Endothelial cell (in vitro differentiated cells): ENCODE data around the gene FBXL22. TPM values are rescaled to one million over a fixed set of nuclear protein-coding genes. Genes with fewer than 3 reads are reported as not detected.

Experiments
- DNase-seq: peaks from one replicate; pipeline ENCODE4 v3.0.0; 2021; ENCODE audit warnings: low spot score
- H3K27ac Mint-ChIP-seq: one replicate; pipeline ENCODE4 v1.8.0; 2021; ENCODE audit warnings: mixed read lengths, inconsistent platforms; ENCODE audit not compliant: unreplicated experiment
- H3K27me3 Mint-ChIP-seq: one replicate; pipeline ENCODE4 v1.8.0; 2021; ENCODE audit warnings: mild to moderate bottlenecking, moderate library complexity, mixed read lengths, inconsistent platforms; ENCODE audit not compliant: unreplicated experiment
- H3K36me3 Mint-ChIP-seq: one replicate; pipeline ENCODE4 v1.8.0; 2021; ENCODE audit warnings: mild to moderate bottlenecking, low read depth, mixed read lengths, inconsistent platforms; ENCODE audit not compliant: unreplicated experiment
- H3K4me1 Mint-ChIP-seq: one replicate; pipeline ENCODE4 v1.8.0; 2021; ENCODE audit warnings: mild to moderate bottlenecking, mixed read lengths, inconsistent platforms; ENCODE audit not compliant: unreplicated experiment
- H3K4me3 Mint-ChIP-seq: one replicate; pipeline ENCODE4 v1.8.0; 2021; ENCODE audit warnings: mild to moderate bottlenecking, mixed read lengths, inconsistent platforms; ENCODE audit not compliant: unreplicated experiment
- H3K9me3 Mint-ChIP-seq: one replicate; pipeline ENCODE4 v1.8.0; 2021; ENCODE audit warnings: mixed read lengths, inconsistent platforms; ENCODE audit not compliant: unreplicated experiment
- total RNA-seq: library from RNA; stranded (reverse); fragmentation: NEBNext Ultra II Directional; extraction: Animal tissue kit (Norgen Biotek cat#: 25700); gene quantifications from one replicate; pipeline ENCODE4 v1.2.1, GENCODE V29; 2021; ENCODE audit not compliant: unreplicated experiment
- TF ChIP-seq, protein P1 (sequence below): fragments of 200-600 bp; sonication (generic); IDR thresholded peaks from one replicate; pipeline ENCODE4 v1.5.0; 2021; ENCODE audit warnings: antibody characterized with exemption; ENCODE audit not compliant: unreplicated experiment

FBXL22 gene
- total RNA-seq, 1 donor from 2014 or later: 0.31 TPM

DNA sequence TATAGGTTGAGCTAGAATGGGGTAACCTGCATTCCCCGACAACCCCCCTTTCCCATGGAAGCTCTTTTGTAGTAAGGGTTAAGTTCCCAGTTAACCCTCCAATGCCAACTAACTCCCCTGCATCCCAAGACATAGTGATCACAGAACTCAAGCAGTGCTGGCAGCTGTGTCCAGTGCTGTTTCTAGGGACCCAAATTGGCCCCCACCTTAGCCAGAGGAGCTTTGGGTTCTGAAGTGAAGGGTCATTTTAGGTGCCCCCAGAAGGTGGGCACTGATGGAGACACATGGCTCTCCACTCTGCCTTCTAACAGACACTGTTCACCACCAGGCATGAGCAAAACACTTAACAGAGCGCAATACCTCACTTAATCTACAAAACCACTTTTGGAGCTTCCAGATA lies 7.1 kb downstream of the FBXL22 start:
- no peak for DNase-seq
- H3K4me1 Mint-ChIP-seq: peaks cover 15% of the 10 kb centered on the region
- H3K36me3 Mint-ChIP-seq: peaks cover 24% of the 10 kb centered on the region
- peaks cover 24% of the 10 kb centered on the region for H3K27me3 Mint-ChIP-seq
- TF ChIP-seq, protein P1, sequence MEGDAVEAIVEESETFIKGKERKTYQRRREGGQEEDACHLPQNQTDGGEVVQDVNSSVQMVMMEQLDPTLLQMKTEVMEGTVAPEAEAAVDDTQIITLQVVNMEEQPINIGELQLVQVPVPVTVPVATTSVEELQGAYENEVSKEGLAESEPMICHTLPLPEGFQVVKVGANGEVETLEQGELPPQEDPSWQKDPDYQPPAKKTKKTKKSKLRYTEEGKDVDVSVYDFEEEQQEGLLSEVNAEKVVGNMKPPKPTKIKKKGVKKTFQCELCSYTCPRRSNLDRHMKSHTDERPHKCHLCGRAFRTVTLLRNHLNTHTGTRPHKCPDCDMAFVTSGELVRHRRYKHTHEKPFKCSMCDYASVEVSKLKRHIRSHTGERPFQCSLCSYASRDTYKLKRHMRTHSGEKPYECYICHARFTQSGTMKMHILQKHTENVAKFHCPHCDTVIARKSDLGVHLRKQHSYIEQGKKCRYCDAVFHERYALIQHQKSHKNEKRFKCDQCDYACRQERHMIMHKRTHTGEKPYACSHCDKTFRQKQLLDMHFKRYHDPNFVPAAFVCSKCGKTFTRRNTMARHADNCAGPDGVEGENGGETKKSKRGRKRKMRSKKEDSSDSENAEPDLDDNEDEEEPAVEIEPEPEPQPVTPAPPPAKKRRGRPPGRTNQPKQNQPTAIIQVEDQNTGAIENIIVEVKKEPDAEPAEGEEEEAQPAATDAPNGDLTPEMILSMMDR: no peak
- H3K4me3 Mint-ChIP-seq: no peak overlapping the region
- no peak overlapping the region for H3K27ac Mint-ChIP-seq
- H3K9me3 Mint-ChIP-seq: no peaks in the 10 kb centered on the region

DNA sequence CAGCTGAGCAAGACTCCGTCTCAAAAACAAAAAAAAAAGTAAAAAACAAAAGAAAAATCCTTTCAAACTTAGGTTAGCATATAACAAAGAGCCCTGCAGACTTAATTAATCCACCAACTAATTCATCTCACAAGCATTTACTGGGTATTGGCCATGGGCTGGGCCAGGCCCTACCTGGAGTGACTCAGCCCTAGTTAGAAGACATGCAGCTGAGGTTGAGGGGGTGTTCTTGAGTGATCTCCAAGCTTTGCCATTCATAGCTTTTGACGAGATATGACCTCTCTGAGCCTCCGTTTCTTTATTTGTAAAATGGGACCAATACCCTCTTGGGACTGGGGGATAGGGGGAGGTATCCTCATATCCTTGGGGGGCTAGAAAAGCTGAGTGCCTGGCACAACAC lies 7.8 kb downstream of the FBXL22 start:
- peaks cover 16% of the 10 kb centered on the region for H3K4me1 Mint-ChIP-seq
- H3K4me3 Mint-ChIP-seq: no peak overlapping the region
- DNase-seq: no peak
- no peaks in the 10 kb centered on the region for H3K9me3 Mint-ChIP-seq
- peaks cover 24% of the 10 kb centered on the region for H3K36me3 Mint-ChIP-seq
- TF ChIP-seq, protein P1: no peak
- no peak overlapping the region for H3K27ac Mint-ChIP-seq
- H3K27me3 Mint-ChIP-seq: peaks cover 23% of the 10 kb centered on the region

DNA sequence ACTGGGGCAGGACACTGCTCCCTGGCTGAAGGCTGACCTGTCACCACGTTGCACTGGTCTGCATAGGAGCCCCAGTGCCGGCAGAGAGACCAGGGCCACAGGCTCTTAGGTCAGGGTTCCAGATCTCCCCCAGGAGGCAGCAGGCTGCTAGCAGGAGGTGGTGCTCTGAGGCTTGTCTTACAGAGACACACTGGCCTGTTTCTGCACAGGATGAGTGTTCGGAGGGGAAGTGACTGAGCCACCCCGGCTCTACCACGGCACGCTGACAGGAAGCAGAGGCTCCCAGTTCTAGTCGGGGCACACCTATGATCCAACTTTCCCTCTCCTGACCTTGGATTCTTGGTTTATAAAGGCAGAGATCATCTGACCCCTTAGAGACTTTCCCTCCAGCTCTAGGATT lies 8.6 kb downstream of the FBXL22 start:
- DNase-seq: no peak
- TF ChIP-seq, protein P1: no peak
- Mint-ChIP-seq H3K4me1 (peaks cover 24% of the 10 kb centered on the region), H3K27ac (no peak overlapping the region), H3K36me3 (peaks cover 27% of the 10 kb centered on the region), H3K4me3 (no peak overlapping the region), H3K9me3 (no peaks in the 10 kb centered on the region), H3K27me3 (peaks cover 23% of the 10 kb centered on the region)

DNA sequence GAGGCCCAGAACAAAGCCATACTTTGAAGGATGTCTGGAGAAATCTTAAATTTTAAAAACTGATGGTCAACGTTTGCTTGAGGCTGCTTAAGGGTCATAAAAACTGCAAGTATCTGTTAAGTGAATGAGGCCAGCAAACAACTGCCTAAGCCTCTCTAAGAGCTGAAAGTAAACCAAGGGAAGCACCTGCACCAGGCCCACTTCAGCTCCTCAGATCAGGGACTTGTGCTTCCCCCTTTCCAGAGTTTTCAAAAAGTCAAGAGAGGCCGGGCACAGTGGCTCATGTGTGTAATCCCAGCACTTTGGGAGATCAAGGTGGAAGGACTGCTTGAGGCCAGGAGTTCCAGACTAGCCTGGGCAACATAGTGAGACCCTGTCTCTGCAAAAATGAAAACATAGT lies 9.1 kb downstream of the FBXL22 start:
- Mint-ChIP-seq H3K27ac (no peak overlapping the region), H3K27me3 (peaks cover 24% of the 10 kb centered on the region), H3K4me3 (no peak overlapping the region), H3K36me3 (peaks cover 32% of the 10 kb centered on the region), H3K4me1 (peaks cover 26% of the 10 kb centered on the region), H3K9me3 (no peaks in the 10 kb centered on the region)
- TF ChIP-seq, protein P1: no peak
- no peak for DNase-seq

DNA sequence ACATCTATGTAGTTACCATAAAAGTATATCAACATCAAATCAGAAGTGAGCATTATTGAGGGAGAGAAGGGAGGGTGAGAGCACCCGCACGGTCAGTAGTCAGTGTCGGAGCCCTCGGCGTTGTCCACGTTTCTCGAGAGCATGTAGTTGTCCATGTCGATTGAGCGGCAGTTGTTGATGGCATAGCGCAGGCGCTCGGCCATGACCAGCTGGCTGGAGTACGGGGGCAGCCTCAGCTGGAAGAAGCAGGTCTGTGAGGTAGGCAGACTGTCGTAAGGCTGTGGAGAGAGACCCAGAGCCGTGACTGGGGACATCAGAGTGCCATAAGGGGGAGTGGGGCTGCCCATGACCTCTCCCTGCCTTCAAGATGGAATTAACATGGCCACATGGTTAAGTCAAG lies 11.8 kb downstream of the FBXL22 start:
- Mint-ChIP-seq H3K9me3 (no peaks in the 10 kb centered on the region), H3K4me3 (peak overlapping the region; percentile 40), H3K36me3 (peaks cover 36% of the 10 kb centered on the region), H3K4me1 (peaks cover 19% of the 10 kb centered on the region), H3K27me3 (peaks cover 9% of the 10 kb centered on the region), H3K27ac (no peak overlapping the region)
- TF ChIP-seq, protein P1: no peak
- DNase-seq: no peak
